OCI-M2 (cell line): ENCODE results near the gene RND3.

Experiments
- DNase-seq: peaks from one replicate; lab custom pipeline; 2025; ENCODE audit not compliant: unreplicated experiment; lab: John Stamatoyannopoulos, UW

RND3 gene

GRCh38 chr2:150445398-150445797, 42.1 kb downstream of the RND3 start:
- DNase-seq, result no peak

DNA sequence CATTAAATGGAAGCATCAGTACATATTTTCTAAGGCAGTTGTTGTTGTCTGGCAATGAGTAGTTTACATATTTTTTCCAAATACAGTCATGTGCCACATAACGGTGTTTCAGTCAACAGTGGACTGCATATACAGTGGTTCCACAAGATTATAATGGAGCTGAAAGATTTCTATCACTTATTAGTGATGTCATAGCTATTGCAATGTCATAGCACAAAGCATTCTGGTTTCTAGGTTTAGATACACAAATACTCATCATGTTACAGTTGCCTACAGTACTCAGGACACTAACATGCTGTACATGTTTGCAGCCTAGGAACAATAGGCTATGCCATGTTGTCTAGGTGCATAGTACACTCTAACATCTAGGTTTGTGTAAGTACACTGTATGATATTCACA, 45.0 kb downstream of the RND3 start:
- DNase-seq, result no peak

GRCh38 chr2:150441784-150442183, 45.7 kb downstream of the RND3 start:
- no peak for DNase-seq

DNA sequence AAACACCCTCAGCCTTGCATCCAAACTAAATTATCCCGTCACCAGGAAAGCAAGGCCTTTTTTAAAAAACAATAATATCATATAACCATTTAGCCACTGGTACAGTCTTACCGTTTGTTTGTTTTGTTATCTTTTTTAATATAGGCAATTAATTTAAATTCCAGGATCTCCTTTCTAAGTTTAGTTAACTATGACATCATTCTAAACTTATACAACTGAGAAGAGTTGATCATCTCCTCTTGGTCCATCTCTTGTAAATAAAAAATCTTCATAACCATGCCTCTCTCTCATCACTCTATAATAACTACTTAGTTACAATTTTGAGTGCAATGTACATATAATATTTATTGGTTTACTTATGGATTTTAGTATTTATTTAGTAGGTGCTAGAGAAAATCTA, 46.2 kb downstream of the RND3 start:
- DNase-seq, result no peak

- no peak for DNase-seq
These were observed 48.8 kb downstream of the RND3 start for GRCh38 chr2:150438654-150439053.

- DNase-seq, result no peak
These were observed 49.4 kb downstream of the RND3 start for GRCh38 chr2:150438041-150438440.

DNA sequence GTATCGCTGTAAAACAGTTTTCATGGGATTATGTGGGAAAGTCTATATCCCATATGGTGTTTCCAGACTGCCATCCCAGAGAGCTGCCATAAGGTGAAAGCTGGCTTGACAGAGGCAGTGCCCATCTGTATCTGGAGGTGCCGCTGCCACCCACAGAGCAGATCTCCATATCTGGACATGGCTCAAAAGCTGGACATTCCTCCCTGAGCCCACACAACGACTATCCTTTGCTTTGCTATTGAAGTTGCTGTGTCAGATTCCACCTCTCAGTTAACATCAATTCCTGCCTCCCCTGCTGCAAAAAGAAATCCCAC, 55.2 kb downstream of the RND3 start:
- no peak for DNase-seq

DNA sequence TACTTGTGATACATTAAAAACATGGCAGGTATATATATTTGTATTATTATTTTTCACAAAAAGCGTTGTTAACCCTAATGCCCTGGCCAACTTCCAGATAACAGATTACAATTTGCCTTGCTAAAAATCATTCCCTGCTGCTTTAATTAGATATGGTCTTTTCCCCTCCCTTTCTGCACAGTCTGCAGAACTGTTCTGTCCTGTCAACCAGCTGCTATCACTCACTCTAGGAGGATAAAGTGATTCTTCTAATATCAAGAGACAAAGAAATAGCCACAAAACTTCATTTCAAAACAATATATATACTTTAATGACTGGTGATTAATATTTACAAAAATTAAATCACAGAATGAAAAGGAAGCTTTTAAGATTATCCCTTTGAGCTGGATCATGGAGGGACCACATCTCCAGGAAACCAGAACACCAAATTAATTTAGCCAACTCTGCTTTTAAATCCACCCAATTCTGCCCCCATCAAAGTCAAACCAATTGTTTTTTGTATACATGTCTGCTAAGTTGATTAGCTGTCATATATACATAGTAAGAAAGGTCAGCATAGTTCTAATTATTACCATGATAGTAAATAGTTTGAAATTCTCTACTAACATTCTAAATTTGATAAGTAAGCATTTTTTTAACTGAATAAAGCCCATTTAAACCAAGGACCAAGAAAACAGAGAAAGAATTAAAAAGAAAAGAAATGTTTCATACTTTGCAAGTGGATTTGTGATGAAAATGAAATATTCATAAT, 55.7 kb downstream of the RND3 start:
- no peak for DNase-seq

- no peak for DNase-seq
These were observed 58.0 kb downstream of the RND3 start for GRCh38 chr2:150429384-150429961.

DNA sequence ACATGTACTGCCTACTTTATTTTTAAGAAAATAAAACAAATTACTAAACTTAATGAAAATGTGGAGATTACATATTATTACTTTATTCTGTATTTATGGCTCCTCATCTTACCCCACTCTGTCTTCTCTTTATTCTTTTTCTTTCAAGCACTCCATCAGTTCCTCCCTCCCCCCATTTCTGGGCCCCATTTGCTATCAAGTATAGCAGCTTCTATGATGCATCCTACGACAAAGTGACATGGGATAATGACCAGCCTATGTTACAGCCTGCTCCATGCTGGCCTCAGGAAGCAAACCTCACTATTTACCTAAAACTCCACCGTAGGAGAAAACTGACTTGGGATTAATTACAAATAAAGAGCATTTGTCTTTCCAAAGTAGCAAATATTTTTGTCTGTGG, 58.8 kb downstream of the RND3 start:
- DNase-seq, result no peak

DNA sequence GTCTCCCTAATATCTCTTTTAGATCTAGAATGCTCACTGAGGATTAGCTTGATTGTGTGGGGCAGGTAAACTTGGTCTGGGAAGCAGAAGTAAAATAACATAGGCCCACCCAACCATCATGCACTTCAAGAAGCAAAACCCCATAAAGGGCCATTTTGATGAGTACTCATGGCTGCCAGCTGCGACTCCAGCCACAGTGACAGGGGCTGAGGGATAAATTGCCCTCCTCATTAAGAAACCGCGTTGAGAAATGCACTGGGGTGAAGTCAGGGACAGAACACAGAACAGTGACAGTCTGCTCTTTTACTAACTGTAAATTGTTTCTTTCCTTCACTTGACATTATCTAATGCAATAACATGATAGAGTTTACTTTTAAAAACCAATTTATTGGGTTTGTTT, 60.2 kb downstream of the RND3 start:
- DNase-seq, result no peak

- DNase-seq, result no peak
These were observed 60.7 kb downstream of the RND3 start for GRCh38 chr2:150426724-150427123.

DNA sequence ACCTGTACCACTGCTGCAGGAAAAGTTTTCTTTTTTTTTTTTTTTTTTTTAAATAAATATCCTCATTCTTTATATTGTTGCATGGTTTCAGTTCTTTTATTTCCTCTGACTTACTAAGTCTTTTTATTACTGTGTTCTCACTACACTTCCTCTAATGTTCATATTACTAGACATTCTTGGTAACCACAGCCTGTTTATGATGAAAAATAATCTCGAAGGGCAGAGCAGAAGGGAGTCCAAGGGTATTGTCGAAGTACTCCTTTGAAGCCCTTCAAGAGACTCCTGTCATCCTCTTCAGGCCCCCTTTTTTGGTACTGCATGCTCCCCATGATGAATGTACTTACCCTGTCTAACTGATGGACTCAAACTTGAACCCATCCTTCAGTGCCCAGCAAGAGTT, 61.2 kb downstream of the RND3 start:
- DNase-seq, result no peak

GRCh38 chr2:150425121-150425955, 62.1 kb downstream of the RND3 start:
- DNase-seq, result no peak

GRCh38 chr2:150424406-150424805, 63.1 kb downstream of the RND3 start:
- no peak for DNase-seq

DNA sequence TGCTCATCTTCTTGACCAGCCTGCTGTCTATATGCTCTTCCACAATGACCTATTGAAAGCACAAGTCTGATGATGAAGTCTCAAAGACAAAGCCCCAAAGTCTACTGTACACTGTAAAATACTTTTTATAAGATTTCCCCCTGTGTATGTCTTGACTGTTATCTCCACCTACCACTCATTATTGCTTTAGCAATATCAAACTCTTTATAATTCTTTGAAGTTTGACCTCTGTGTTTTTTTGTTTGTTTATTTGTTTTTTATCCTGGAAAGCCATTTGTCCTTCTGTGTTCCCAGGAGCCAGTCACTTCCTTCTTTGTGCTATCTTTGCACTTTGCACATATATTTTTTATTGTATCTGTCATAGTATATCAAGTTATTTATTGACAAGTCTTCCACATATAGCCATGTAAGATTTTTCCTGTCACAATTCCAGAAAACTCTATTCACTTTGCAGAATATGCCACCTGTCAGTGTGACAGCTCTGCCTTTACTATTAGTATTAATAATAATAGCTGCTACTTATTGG, 66.3 kb downstream of the RND3 start:
- DNase-seq, result no peak

DNA sequence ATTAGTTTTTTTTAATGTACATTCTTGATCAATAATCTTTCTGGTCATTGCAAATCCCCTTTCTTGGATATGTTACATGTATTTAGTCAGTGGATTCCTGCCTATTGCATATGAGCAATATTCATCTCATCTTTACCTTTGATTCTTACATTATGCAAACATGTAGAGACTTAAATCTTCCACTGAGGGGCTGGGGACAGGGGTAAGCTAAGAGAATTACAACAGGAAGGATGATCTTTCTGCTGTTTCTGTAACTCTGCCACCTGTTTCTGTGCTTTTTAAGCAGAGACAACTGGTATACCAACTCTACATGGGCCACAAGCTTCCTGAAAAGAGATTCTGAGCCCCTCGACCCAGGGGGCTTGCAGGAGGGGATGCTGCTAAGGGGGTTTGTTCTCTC, 68.6 kb downstream of the RND3 start:
- DNase-seq, result no peak
